Measurements from ENCODE around the gene PAQR4.

DNA sequence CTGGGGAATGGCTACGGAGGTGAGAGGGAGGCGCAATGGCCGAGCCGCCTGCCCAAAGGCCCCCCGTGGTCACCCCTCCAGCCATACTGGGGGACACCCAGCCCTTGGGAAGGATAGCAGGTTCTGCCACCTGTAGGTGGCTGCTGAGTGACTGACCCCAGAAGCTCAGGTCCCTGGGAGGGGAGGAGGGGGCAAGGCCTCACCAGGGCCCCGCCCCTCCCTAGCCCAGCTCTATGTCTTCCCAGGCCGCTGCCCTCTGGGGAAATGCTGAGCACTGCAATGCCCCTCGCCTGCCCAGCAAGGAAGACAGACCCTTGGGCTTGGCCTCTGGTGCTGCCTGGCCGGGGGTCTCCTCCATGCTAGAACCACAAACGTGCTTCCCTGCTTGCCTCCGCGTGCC lies 32.2 kb downstream of the PAQR4 start:
- TF ChIP-seq, protein P1, sequence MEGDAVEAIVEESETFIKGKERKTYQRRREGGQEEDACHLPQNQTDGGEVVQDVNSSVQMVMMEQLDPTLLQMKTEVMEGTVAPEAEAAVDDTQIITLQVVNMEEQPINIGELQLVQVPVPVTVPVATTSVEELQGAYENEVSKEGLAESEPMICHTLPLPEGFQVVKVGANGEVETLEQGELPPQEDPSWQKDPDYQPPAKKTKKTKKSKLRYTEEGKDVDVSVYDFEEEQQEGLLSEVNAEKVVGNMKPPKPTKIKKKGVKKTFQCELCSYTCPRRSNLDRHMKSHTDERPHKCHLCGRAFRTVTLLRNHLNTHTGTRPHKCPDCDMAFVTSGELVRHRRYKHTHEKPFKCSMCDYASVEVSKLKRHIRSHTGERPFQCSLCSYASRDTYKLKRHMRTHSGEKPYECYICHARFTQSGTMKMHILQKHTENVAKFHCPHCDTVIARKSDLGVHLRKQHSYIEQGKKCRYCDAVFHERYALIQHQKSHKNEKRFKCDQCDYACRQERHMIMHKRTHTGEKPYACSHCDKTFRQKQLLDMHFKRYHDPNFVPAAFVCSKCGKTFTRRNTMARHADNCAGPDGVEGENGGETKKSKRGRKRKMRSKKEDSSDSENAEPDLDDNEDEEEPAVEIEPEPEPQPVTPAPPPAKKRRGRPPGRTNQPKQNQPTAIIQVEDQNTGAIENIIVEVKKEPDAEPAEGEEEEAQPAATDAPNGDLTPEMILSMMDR (IDR thresholded peaks at IDR 0.05; ENCODE audit: low read depth, low read length): no peak
- no peak for TF ChIP-seq EZH2phosphoT487 (IDR thresholded peaks at IDR 0.05; ENCODE audit: low read depth)

All from OCI-LY3 (cell line).